Muscle layer of duodenum (tissue), 2 donors: Measurements from ENCODE around the gene RSL1D1.

ENCODE experiments used
- H3K27ac ChIP-seq: one replicate; pipeline ENCODE4 v1.7.0; 2013; ENCODE audit warnings: mild to moderate bottlenecking, low read length
- H3K27me3 ChIP-seq: one replicate; pipeline ENCODE4 v1.7.0; 2013; ENCODE audit warnings: low read depth, mild to moderate bottlenecking, control low read depth, low read length
- H3K36me3 ChIP-seq, 2 donors: one replicate each; pipeline ENCODE4 v1.7.0; 2013; ENCODE audit warnings: low read length in 2 of 2, control low read depth in 1 of 2, mild to moderate bottlenecking in 1 of 2; ENCODE audit not compliant: insufficient read depth in 2 of 2, control insufficient read depth in 1 of 2
- H3K4me1 ChIP-seq, 2 donors: one replicate each; pipeline ENCODE4 v1.7.0; 2013; ENCODE audit warnings: low read length in 2 of 2, mild to moderate bottlenecking in 2 of 2, control low read depth in 1 of 2, moderate library complexity in 1 of 2; ENCODE audit not compliant: insufficient read depth in 2 of 2, control insufficient read depth in 1 of 2
- H3K4me3 ChIP-seq, 2 donors: one replicate each; pipeline ENCODE4 v1.7.0; 2013; ENCODE audit warnings: low read length in 2 of 2, low read depth in 1 of 2, mild to moderate bottlenecking in 1 of 2
- H3K9me3 ChIP-seq, 2 donors: one replicate each; pipeline ENCODE4 v1.7.0; 2013; ENCODE audit warnings: low read length in 2 of 2, control low read depth in 1 of 2, mild to moderate bottlenecking in 1 of 2; ENCODE audit not compliant: control insufficient read depth in 1 of 2
- donor health status: healthy.

Gene RSL1D1

GRCh38 chr16:11851294-11852091 lies at the start of gene RSL1D1:
RSL1D1 (minus strand) TSS chr16:11851542; CDS start chr16:11851512, 30 bp downstream.
- peak within 1 kb of the TSS; percentile 88 to 93 for H3K4me3 ChIP-seq
- H3K36me3 ChIP-seq, result peaks cover 19 to 25% of the 10 kb centered on the region in 2 donors
- no peaks in the 10 kb centered on the region for H3K27me3 ChIP-seq
- H3K9me3 ChIP-seq, result no peaks in the 10 kb centered on the region
- peaks cover 3 to 33% of the 10 kb centered on the region in 2 donors for H3K4me1 ChIP-seq
- H3K27ac ChIP-seq, result peak within 1 kb of the TSS; percentile 90

- H3K9me3 ChIP-seq, result no peaks in the 10 kb centered on the region
- no peak overlapping the region for H3K27ac ChIP-seq
- H3K4me1 ChIP-seq, result peaks cover 0 to 3% of the 10 kb centered on the region in 2 donors
- no peak overlapping the region for H3K4me3 ChIP-seq
- H3K36me3 ChIP-seq, result peaks cover 0 to 5% of the 10 kb centered on the region in 2 donors
- no peaks in the 10 kb centered on the region for H3K27me3 ChIP-seq
Observed at GRCh38 chr16:11901091-11901490, 49.7 kb upstream of the RSL1D1 start.

GRCh38 chr16:11896486-11897176 lies 45.3 kb upstream of the RSL1D1 start:
- Histone ChIP-seq H3K36me3 (peaks cover 10 to 31% of the 10 kb centered on the region in 2 donors), H3K27me3 (no peaks in the 10 kb centered on the region), H3K4me1 (no peaks in the 10 kb centered on the region), H3K9me3 (no peaks in the 10 kb centered on the region), H3K4me3 (no peak overlapping the region), H3K27ac (no peak overlapping the region)

- no peak overlapping the region for H3K27ac ChIP-seq
Observed at GRCh38 chr16:11893571-11893970, 42.2 kb upstream of the RSL1D1 start.

GRCh38 chr16:11892761-11893160 lies 41.4 kb upstream of the RSL1D1 start:
- Histone ChIP-seq H3K9me3 (no peaks in the 10 kb centered on the region), H3K36me3 (peaks cover 19 to 46% of the 10 kb centered on the region in 2 donors), H3K4me1 (no peaks in the 10 kb centered on the region), H3K27me3 (no peaks in the 10 kb centered on the region), H3K4me3 (no peak overlapping the region), H3K27ac (no peak overlapping the region)

More at GRCh38 chr16:11893571-11893970, 42.2 kb upstream of the RSL1D1 start:
- Histone ChIP-seq H3K9me3 (no peaks in the 10 kb centered on the region), H3K4me3 (no peak overlapping the region), H3K27me3 (no peaks in the 10 kb centered on the region), H3K4me1 (no peaks in the 10 kb centered on the region), H3K36me3 (peaks cover 19 to 40% of the 10 kb centered on the region in 2 donors)

GRCh38 chr16:11890231-11890965 lies 39.1 kb upstream of the RSL1D1 start:
- H3K36me3 ChIP-seq, result peaks cover 33 to 54% of the 10 kb centered on the region in 2 donors
- no peaks in the 10 kb centered on the region for H3K27me3 ChIP-seq
- no peaks in the 10 kb centered on the region for H3K4me1 ChIP-seq
- no peaks in the 10 kb centered on the region for H3K9me3 ChIP-seq
- H3K27ac ChIP-seq, result no peak overlapping the region
- no peak overlapping the region for H3K4me3 ChIP-seq

GRCh38 chr16:11886881-11887280 lies 35.5 kb upstream of the RSL1D1 start:
- Histone ChIP-seq H3K4me3 (no peak overlapping the region), H3K9me3 (no peaks in the 10 kb centered on the region), H3K36me3 (peaks cover 37 to 60% of the 10 kb centered on the region in 2 donors), H3K27ac (no peak overlapping the region), H3K27me3 (no peaks in the 10 kb centered on the region), H3K4me1 (no peaks in the 10 kb centered on the region)

- Histone ChIP-seq H3K27ac (no peak overlapping the region), H3K36me3 (peaks cover 37 to 72% of the 10 kb centered on the region in 2 donors)
Observed at GRCh38 chr16:11884035-11884434, 32.7 kb upstream of the RSL1D1 start.

GRCh38 chr16:11880007-11880406 lies 28.7 kb upstream of the RSL1D1 start:
- Histone ChIP-seq H3K9me3 (no peaks in the 10 kb centered on the region), H3K4me3 (no peak overlapping the region), H3K27me3 (no peaks in the 10 kb centered on the region), H3K4me1 (no peaks in the 10 kb centered on the region), H3K27ac (no peak overlapping the region), H3K36me3 (peaks cover 43 to 69% of the 10 kb centered on the region in 2 donors)

More at GRCh38 chr16:11884035-11884434, 32.7 kb upstream of the RSL1D1 start:
- Histone ChIP-seq H3K27me3 (no peaks in the 10 kb centered on the region), H3K9me3 (no peaks in the 10 kb centered on the region), H3K4me1 (no peaks in the 10 kb centered on the region), H3K4me3 (no peak overlapping the region)

- no peak overlapping the region for H3K4me3 ChIP-seq
- no peaks in the 10 kb centered on the region for H3K4me1 ChIP-seq
- no peak overlapping the region for H3K27ac ChIP-seq
- no peaks in the 10 kb centered on the region for H3K27me3 ChIP-seq
- peaks cover 42 to 62% of the 10 kb centered on the region in 2 donors for H3K36me3 ChIP-seq
- no peaks in the 10 kb centered on the region for H3K9me3 ChIP-seq
Observed at GRCh38 chr16:11877374-11877773, 26.0 kb upstream of the RSL1D1 start.

- H3K4me3 ChIP-seq, result no peak overlapping the region
- peaks cover 37 to 53% of the 10 kb centered on the region in 2 donors for H3K36me3 ChIP-seq
- no peaks in the 10 kb centered on the region for H3K9me3 ChIP-seq
- peaks cover 0 to 2% of the 10 kb centered on the region in 2 donors for H3K4me1 ChIP-seq
- H3K27ac ChIP-seq, result no peak overlapping the region
- H3K27me3 ChIP-seq, result no peaks in the 10 kb centered on the region
Observed at GRCh38 chr16:11876306-11876705, 25.0 kb upstream of the RSL1D1 start.
